Measurements from ENCODE around the gene ZBTB45.

DNA sequence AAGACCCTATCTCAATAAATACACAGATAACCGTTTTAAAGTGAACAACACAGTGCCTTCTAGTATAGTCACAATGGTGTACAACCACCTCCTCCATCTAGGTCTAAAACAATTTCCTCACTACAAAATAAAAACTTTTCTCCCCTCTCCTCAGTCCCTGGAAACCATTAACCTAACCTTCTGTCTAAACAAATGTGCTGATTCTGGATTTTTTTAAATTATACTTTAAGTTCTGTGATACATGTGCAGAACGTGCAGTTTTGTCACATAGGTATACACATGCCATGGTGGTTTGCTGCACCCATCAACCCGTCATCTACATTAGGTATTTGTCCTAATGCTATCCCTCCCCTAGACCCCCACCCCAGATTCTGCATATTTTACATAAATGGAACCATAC is 9.8 kb upstream of the ZBTB45 start:
- TF ChIP-seq GATA2 (IDR thresholded peaks at IDR 0.05; ENCODE audit: low read depth, low read length) (no peak), GATA3 (IDR thresholded peaks at IDR 0.05; ENCODE audit: low read depth, low read length) (no peak)

Data from SH-SY5Y (cell line).